K562 (cell line): Measurements from ENCODE around the gene CENPA.

Experiments used
- BHLHE40 ChIP-seq: IDR thresholded peaks from 2 replicates; pipeline ENCODE4 v1.6.1; 2011; ENCODE audit warnings: low read length, improper control_type of control experiment
- CTCF ChIP-seq, 3 experiments: IDR thresholded peaks in 2 of 3; conservative IDR thresholded peaks in 1 of 3; 2 replicates each; pipeline ENCODE4 v1.5.1; 2011 to 2012; ENCODE audit warnings: low read length in 3 of 3, mild to moderate bottlenecking in 3 of 3, control low read depth in 2 of 3, improper control_type of control experiment in 1 of 3, inconsistent platforms in 1 of 3, low read depth in 1 of 3, mixed read lengths in 1 of 3, moderate library complexity in 1 of 3; ENCODE audit not compliant: insufficient read depth in 2 of 3
- E4F1 ChIP-seq: fragments of 250-450 bp; sonication (Bioruptor Pico); IDR thresholded peaks from 2 replicates; pipeline ENCODE4 v1.5.0; 2021; ENCODE audit warnings: mild to moderate bottlenecking, borderline replicate concordance
- EZH2 ChIP-seq: IDR thresholded peaks from 2 replicates; pipeline ENCODE4 v1.6.1; 2012; ENCODE audit warnings: low read depth, mild to moderate bottlenecking, inconsistent platforms, low read length, borderline replicate concordance
- HES1 ChIP-seq: fragments of 450-650 bp; IDR thresholded peaks from 2 replicates; pipeline ENCODE4 v1.6.1; 2016; ENCODE audit warnings: low read depth, mild to moderate bottlenecking, moderate library complexity
- HIVEP1 ChIP-seq: fragments of 250-450 bp; sonication (Bioruptor Pico); IDR thresholded peaks from 2 replicates; pipeline ENCODE4 v1.4.0; 2020; ENCODE audit warnings: mild to moderate bottlenecking
- HMG20A ChIP-seq: fragments of 450-650 bp; formaldehyde crosslinking; conservative IDR thresholded peaks from 2 replicates; pipeline ENCODE4 v1.4.0; 2020; ENCODE audit warnings: mild to moderate bottlenecking, mixed read lengths
- HNRNPL ChIP-seq: fragments of 200-400 bp; formaldehyde crosslinking; IDR thresholded peaks from 2 replicates; pipeline ENCODE4 v1.6.1; 2017; ENCODE audit warnings: low read depth, mild to moderate bottlenecking, low read length
- TBP ChIP-seq: optimal IDR thresholded peaks from 2 replicates; pipeline ENCODE3; 2011; ENCODE audit warnings: low read depth, low read length, improper control_type of control experiment
- ZBTB43 ChIP-seq: sonication (generic); formaldehyde crosslinking; IDR thresholded peaks from 2 replicates; pipeline ENCODE4 v1.8.0; 2023; ENCODE audit warnings: mild to moderate bottlenecking, missing genetic modification reagents
- ZNF134 ChIP-seq: fragments of 250-450 bp; sonication (Bioruptor Pico); conservative IDR thresholded peaks from 2 replicates; pipeline ENCODE4 v1.4.0; 2020
- ZNF239 ChIP-seq: fragments of 250-450 bp; sonication (Bioruptor Pico); IDR thresholded peaks from 2 replicates; pipeline ENCODE4 v1.4.0; 2020; ENCODE audit warnings: mild to moderate bottlenecking

GRCh38 chr2:26740890-26741302 lies 45.0 kb upstream of the CENPA start:
- no peak for TF ChIP-seq ZBTB43 (CRISPR knock-in tag)
- TF ChIP-seq E4F1 (CRISPR knock-in tag) = no peak
- no peak for TF ChIP-seq EZH2
- TF ChIP-seq HIVEP1 (CRISPR knock-in tag) = no peak
- TF ChIP-seq HES1 = no peak
- peak; percentile 22 to 29 (median 25); a peak in 2 of 6 replicates for TF ChIP-seq CTCF (IDR thresholded peaks at IDR 0.05 in 2 of 3, conservative IDR thresholded peaks at IDR 0.05 in 1 of 3; ENCODE audit: insufficient read depth in 2 of 3, low read depth in 1 of 3, low read length in 3 of 3)
- no peak for TF ChIP-seq ZNF239 (CRISPR knock-in tag)
- TF ChIP-seq HNRNPL = no peak
- no peak for TF ChIP-seq HMG20A
- TF ChIP-seq TBP = no peak
- no peak for TF ChIP-seq ZNF134 (CRISPR knock-in tag)
- no peak for TF ChIP-seq BHLHE40
